ENCODE results near the gene RSRC1. TPM values are rescaled to one million over a fixed set of nuclear protein-coding genes. Genes with fewer than 3 reads are reported as not detected.

The RSRC1 gene
- total and polyA plus RNA-seq, 7 donors, result 14.9 to 60.7 (median 41.0) TPM

- no peak overlapping the region for H3K27ac ChIP-seq
- 95% methylated on average over 3 of the region's 3 CpGs for WGBS, 2 donors
- H3K36me3 ChIP-seq, result peaks cover 0 to 10% (median 0%) of the 10 kb centered on the region in 4 donors
- H3K9me3 ChIP-seq, result peaks cover 0 to 2% (median 0%) of the 10 kb centered on the region in 4 donors
- H3K4me3 ChIP-seq, result no peak overlapping the region
- DNase-seq, result no peak
- TF ChIP-seq, protein P1, sequence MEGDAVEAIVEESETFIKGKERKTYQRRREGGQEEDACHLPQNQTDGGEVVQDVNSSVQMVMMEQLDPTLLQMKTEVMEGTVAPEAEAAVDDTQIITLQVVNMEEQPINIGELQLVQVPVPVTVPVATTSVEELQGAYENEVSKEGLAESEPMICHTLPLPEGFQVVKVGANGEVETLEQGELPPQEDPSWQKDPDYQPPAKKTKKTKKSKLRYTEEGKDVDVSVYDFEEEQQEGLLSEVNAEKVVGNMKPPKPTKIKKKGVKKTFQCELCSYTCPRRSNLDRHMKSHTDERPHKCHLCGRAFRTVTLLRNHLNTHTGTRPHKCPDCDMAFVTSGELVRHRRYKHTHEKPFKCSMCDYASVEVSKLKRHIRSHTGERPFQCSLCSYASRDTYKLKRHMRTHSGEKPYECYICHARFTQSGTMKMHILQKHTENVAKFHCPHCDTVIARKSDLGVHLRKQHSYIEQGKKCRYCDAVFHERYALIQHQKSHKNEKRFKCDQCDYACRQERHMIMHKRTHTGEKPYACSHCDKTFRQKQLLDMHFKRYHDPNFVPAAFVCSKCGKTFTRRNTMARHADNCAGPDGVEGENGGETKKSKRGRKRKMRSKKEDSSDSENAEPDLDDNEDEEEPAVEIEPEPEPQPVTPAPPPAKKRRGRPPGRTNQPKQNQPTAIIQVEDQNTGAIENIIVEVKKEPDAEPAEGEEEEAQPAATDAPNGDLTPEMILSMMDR (IDR thresholded peaks at IDR 0.05), result no peak
- no peaks in the 10 kb centered on the region for H3K27me3 ChIP-seq
- intact Hi-C loops (cut with DNase I), result no loop called here
- no peaks in the 10 kb centered on the region for H3K4me1 ChIP-seq
Measured at GRCh38 chr3:158278187-158278586, 168.3 kb downstream of the RSRC1 start.

GRCh38 chr3:158279609-158280008 is 169.7 kb downstream of the RSRC1 start:
- TF ChIP-seq POLR2AphosphoS5 (IDR thresholded peaks at IDR 0.05) (no peak), EP300 (IDR thresholded peaks at IDR 0.05) (no peak), POLR2A (IDR thresholded peaks at IDR 0.05) (no peak)
- TF ChIP-seq, protein P1 (IDR thresholded peaks at IDR 0.05), result no peak
- Histone ChIP-seq H3K36me3 (peaks cover 0 to 10% (median 0%) of the 10 kb centered on the region in 4 donors), H3K9me3 (peaks cover 0 to 2% (median 0%) of the 10 kb centered on the region in 4 donors), H3K27me3 (no peaks in the 10 kb centered on the region), H3K4me1 (no peaks in the 10 kb centered on the region), H3K27ac (no peak overlapping the region), H3K4me3 (no peak overlapping the region)
- no peak for DNase-seq
- intact Hi-C loops (cut with DNase I), result no loop called here

- DNase-seq, result no peak
- Histone ChIP-seq H3K27me3 (no peaks in the 10 kb centered on the region), H3K9me3 (no peaks in the 10 kb centered on the region), H3K27ac (no peak overlapping the region), H3K36me3 (no peaks in the 10 kb centered on the region), H3K4me3 (no peak overlapping the region), H3K4me1 (no peaks in the 10 kb centered on the region)
- TF ChIP-seq, protein P1 (IDR thresholded peaks at IDR 0.05), result no peak
- TF ChIP-seq POLR2A (IDR thresholded peaks at IDR 0.05), result no peak
- no peak for TF ChIP-seq POLR2AphosphoS5 (IDR thresholded peaks at IDR 0.05)
- TF ChIP-seq EP300 (IDR thresholded peaks at IDR 0.05), result no peak
- intact Hi-C loops (cut with DNase I), result no loop called here
- 65 to 88% methylated on average over 2 of the region's 2 CpGs for WGBS, 2 donors
Measured at GRCh38 chr3:158295771-158296170, 185.9 kb downstream of the RSRC1 start.

DNA sequence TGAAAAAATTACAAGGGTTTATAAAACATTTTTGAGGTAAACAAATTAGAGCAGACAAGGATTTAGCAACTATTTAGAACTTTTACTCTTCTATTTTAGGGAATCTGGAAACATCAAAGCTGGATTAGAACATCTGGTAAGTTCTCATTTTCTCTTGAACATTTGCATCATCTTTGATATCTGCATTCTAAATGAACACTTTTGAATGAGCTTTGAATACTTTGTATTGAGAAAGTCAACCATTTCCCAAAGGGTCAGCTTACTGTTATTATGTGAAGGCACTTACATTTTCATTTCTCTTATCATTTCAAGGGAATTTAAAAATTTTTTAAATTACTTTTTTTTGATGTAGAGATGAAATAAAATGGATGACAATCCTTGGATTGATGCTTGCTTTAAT is 188.1 kb downstream of the RSRC1 start:
- H3K36me3 ChIP-seq, result no peaks in the 10 kb centered on the region
- no peaks in the 10 kb centered on the region for H3K27me3 ChIP-seq
- no peaks in the 10 kb centered on the region for H3K9me3 ChIP-seq
- intact Hi-C loops (cut with DNase I), result no loop called here
- no peak overlapping the region for H3K4me3 ChIP-seq
- no peaks in the 10 kb centered on the region for H3K4me1 ChIP-seq
- no peak overlapping the region for H3K27ac ChIP-seq
- no peak for TF ChIP-seq POLR2A (IDR thresholded peaks at IDR 0.05)
- no peak for TF ChIP-seq EP300 (IDR thresholded peaks at IDR 0.05)
- TF ChIP-seq POLR2AphosphoS5 (IDR thresholded peaks at IDR 0.05), result no peak
- TF ChIP-seq, protein P1 (IDR thresholded peaks at IDR 0.05), result no peak
- DNase-seq, result no peak

DNA sequence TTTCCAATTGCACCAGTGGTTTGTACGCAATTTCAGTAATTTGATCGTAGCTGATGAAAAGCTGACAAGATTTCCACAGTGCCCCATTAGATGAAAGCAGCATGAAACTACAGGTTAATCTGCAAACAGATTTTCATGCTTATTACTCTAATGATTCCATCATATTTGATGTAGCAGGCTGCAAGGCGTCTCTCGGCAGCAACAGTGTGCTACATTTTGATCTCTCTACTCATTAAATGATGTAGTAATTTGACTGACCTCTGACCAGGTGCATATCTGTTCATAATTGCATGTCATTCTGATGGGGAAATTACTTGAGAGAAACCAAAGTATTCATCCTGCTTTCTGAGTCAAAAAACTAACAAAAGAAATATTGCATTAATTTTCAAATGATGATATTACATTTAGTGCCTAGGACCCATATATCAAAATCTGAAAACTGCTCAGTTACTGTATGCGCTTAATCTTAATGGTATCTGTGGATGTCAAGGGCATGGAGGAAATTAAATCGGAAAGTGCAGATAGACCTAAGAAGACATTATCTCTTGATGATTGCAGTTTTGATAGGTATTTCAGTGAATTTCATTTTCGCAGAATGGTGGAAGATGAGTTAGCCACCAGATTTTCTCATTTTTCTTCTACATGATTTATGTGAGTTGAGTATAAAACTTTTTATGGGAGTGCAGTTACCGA is 198.5 kb downstream of the RSRC1 start:
- intact Hi-C loops (cut with DNase I), result no loop called here
- TF ChIP-seq POLR2A (IDR thresholded peaks at IDR 0.05), result no peak
- no peak for TF ChIP-seq POLR2AphosphoS5 (IDR thresholded peaks at IDR 0.05)
- TF ChIP-seq, protein P1 (IDR thresholded peaks at IDR 0.05), result no peak
- no peak for TF ChIP-seq EP300 (IDR thresholded peaks at IDR 0.05)
- H3K27ac ChIP-seq, result no peak overlapping the region
- H3K27me3 ChIP-seq, result no peaks in the 10 kb centered on the region
- H3K9me3 ChIP-seq, result no peaks in the 10 kb centered on the region
- H3K4me3 ChIP-seq, result no peak overlapping the region
- no peaks in the 10 kb centered on the region for H3K4me1 ChIP-seq
- WGBS, 2 donors, result 93 to 96% methylated on average over 8 of the region's 8 CpGs
- no peaks in the 10 kb centered on the region for H3K36me3 ChIP-seq
- no peak for DNase-seq

Measured in sigmoid colon (tissue), 7 donors.